ENCODE data around the gene HNRNPA1.

DNA sequence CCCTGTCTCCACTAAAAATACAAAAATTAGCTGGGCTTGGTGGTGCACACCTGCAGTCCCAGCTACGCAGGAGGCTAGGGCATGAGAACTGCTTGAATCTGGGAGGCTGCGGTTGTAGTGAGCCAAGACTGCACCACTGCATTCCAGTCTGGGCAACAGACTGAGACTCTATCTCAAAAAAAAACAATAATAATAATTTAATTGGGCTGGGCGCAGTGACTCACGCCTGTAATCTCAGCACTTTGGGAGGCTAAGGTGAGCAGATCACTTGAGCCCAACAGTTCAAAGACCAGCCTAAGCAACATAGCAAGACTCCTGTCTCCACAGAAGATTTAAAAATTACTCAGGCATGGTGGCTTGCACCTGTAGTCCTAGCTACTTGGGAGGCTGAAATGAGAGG is 27.3 kb upstream of the HNRNPA1 start:
- TF ChIP-seq, protein P1, sequence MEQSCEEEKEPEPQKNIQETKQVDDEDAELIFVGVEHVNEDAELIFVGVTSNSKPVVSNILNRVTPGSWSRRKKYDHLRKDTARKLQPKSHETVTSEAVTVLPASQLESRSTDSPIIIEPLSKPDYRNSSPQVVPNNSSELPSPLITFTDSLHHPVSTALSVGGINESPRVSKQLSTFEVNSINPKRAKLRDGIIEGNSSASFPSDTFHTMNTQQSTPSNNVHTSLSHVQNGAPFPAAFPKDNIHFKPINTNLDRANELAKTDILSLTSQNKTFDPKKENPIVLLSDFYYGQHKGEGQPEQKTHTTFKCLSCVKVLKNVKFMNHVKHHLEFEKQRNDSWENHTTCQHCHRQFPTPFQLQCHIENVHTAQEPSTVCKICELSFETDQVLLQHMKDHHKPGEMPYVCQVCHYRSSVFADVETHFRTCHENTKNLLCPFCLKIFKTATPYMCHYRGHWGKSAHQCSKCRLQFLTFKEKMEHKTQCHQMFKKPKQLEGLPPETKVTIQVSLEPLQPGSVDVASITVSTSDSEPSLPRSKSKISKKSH (CRISPR knock-in tag; IDR thresholded peaks at IDR 0.05): no peak
- no peak for TF ChIP-seq TBL1XR1 (IDR thresholded peaks at IDR 0.05; ENCODE audit: low read length in 2 of 2)
- TF ChIP-seq JUN (IDR thresholded peaks at IDR 0.05; ENCODE audit: borderline replicate concordance, low read depth, low read length): no peak
- no peak for TF ChIP-seq JUN (CRISPR knock-in tag; IDR thresholded peaks at IDR 0.05; ENCODE audit: borderline replicate concordance)
- TF ChIP-seq ZNF23 (CRISPR knock-in tag; IDR thresholded peaks at IDR 0.05): no peak
- no peak for TF ChIP-seq CHD2 (IDR thresholded peaks at IDR 0.05; ENCODE audit: low read depth, low read length)
- TF ChIP-seq, protein P2, sequence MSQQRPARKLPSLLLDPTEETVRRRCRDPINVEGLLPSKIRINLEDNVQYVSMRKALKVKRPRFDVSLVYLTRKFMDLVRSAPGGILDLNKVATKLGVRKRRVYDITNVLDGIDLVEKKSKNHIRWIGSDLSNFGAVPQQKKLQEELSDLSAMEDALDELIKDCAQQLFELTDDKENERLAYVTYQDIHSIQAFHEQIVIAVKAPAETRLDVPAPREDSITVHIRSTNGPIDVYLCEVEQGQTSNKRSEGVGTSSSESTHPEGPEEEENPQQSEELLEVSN (IDR thresholded peaks at IDR 0.05; ENCODE audit: borderline replicate concordance in 1 of 2, extremely low read depth in 1 of 2, insufficient read depth in 1 of 2, insufficient read length in 1 of 2, low read depth in 1 of 2, low read length in 1 of 2, poor library complexity in 1 of 2, severe bottlenecking in 1 of 2): no peak
- TF ChIP-seq RFX7 (CRISPR knock-in tag; IDR thresholded peaks at IDR 0.05): no peak
- TF ChIP-seq, protein P3, sequence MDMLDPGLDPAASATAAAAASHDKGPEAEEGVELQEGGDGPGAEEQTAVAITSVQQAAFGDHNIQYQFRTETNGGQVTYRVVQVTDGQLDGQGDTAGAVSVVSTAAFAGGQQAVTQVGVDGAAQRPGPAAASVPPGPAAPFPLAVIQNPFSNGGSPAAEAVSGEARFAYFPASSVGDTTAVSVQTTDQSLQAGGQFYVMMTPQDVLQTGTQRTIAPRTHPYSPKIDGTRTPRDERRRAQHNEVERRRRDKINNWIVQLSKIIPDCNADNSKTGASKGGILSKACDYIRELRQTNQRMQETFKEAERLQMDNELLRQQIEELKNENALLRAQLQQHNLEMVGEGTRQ (CRISPR knock-in tag; IDR thresholded peaks at IDR 0.05): no peak
- TF ChIP-seq NCOA2 (IDR thresholded peaks at IDR 0.05; ENCODE audit: partially characterized antibody in 2 of 2): no peak
- TF ChIP-seq ZNF274 (IDR thresholded peaks at IDR 0.05; ENCODE audit: borderline replicate concordance, low read depth, low read length): no peak
- no peak for TF ChIP-seq EZH2 (IDR thresholded peaks at IDR 0.05; ENCODE audit: borderline replicate concordance, low read depth, low read length)
- no peak for TF ChIP-seq POLR2A (conservative IDR thresholded peaks at IDR 0.05)
- no peak for TF ChIP-seq ZNF431 (CRISPR knock-in tag; IDR thresholded peaks at IDR 0.05)
- TF ChIP-seq, protein P4, sequence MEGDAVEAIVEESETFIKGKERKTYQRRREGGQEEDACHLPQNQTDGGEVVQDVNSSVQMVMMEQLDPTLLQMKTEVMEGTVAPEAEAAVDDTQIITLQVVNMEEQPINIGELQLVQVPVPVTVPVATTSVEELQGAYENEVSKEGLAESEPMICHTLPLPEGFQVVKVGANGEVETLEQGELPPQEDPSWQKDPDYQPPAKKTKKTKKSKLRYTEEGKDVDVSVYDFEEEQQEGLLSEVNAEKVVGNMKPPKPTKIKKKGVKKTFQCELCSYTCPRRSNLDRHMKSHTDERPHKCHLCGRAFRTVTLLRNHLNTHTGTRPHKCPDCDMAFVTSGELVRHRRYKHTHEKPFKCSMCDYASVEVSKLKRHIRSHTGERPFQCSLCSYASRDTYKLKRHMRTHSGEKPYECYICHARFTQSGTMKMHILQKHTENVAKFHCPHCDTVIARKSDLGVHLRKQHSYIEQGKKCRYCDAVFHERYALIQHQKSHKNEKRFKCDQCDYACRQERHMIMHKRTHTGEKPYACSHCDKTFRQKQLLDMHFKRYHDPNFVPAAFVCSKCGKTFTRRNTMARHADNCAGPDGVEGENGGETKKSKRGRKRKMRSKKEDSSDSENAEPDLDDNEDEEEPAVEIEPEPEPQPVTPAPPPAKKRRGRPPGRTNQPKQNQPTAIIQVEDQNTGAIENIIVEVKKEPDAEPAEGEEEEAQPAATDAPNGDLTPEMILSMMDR (IDR thresholded peaks at IDR 0.05 in 2 of 3, conservative IDR thresholded peaks at IDR 0.05 in 1 of 3; ENCODE audit: insufficient read depth in 2 of 3, low read depth in 1 of 3, low read length in 3 of 3): no peak

Data from K562 (cell line).